HG03159 (cell line): ENCODE results near the gene MLLT3.

Experiments
- ATAC-seq: cut with Tn5 transposase; IDR thresholded peaks from one replicate; pipeline ENCODE4 v1.9.1; 2021; ENCODE audit warnings: mild to moderate bottlenecking, moderate library complexity; ENCODE audit not compliant: unreplicated experiment

MLLT3 gene

GRCh38 chr9:20630241-20630943 is 8.1 kb upstream of the MLLT3 start:
- no peak for ATAC-seq

- ATAC-seq: no peak
These were observed 2.7 kb upstream of the MLLT3 start for GRCh38 chr9:20625003-20625349.

- peak; percentile 19 for ATAC-seq
These were observed 2.1 kb upstream of the MLLT3 start for GRCh38 chr9:20624201-20625002.

- no peak for ATAC-seq
These were observed 1.4 kb upstream of the MLLT3 start for GRCh38 chr9:20623748-20624124.

- ATAC-seq: peak; percentile 23
These were observed 885 bp upstream of the MLLT3 start for GRCh38 chr9:20623021-20623747.

- peak; percentile 24 for ATAC-seq
These were observed 599 bp downstream of the MLLT3 start for GRCh38 chr9:20621471-20622329.

- ATAC-seq: no peak
These were observed 1.4 kb downstream of the MLLT3 start for GRCh38 chr9:20620650-20621470.

- no peak for ATAC-seq
These were observed 2.7 kb downstream of the MLLT3 start for GRCh38 chr9:20619487-20620200.

- ATAC-seq: no peak
These were observed 3.9 kb downstream of the MLLT3 start for GRCh38 chr9:20618361-20618802.

GRCh38 chr9:20616808-20617207 is 5.5 kb downstream of the MLLT3 start:
- no peak for ATAC-seq

- ATAC-seq: no peak
These were observed 7.6 kb downstream of the MLLT3 start for GRCh38 chr9:20614602-20615216.

GRCh38 chr9:20611691-20612287 is 10.5 kb downstream of the MLLT3 start:
- no peak for ATAC-seq

GRCh38 chr9:20610591-20610990 is 11.7 kb downstream of the MLLT3 start:
- ATAC-seq: no peak

GRCh38 chr9:20608582-20608981 is 13.7 kb downstream of the MLLT3 start:
- ATAC-seq: no peak

- ATAC-seq: no peak
These were observed 15.6 kb downstream of the MLLT3 start for GRCh38 chr9:20606652-20607051.

- ATAC-seq: peak; percentile 89
These were observed 17.7 kb downstream of the MLLT3 start for GRCh38 chr9:20604562-20604961.

- ATAC-seq: no peak
These were observed 18.6 kb downstream of the MLLT3 start for GRCh38 chr9:20603524-20604268.

- no peak for ATAC-seq
These were observed 21.0 kb downstream of the MLLT3 start for GRCh38 chr9:20601292-20601691.
